Measurements from ENCODE around the gene COL5A1.

DNA sequence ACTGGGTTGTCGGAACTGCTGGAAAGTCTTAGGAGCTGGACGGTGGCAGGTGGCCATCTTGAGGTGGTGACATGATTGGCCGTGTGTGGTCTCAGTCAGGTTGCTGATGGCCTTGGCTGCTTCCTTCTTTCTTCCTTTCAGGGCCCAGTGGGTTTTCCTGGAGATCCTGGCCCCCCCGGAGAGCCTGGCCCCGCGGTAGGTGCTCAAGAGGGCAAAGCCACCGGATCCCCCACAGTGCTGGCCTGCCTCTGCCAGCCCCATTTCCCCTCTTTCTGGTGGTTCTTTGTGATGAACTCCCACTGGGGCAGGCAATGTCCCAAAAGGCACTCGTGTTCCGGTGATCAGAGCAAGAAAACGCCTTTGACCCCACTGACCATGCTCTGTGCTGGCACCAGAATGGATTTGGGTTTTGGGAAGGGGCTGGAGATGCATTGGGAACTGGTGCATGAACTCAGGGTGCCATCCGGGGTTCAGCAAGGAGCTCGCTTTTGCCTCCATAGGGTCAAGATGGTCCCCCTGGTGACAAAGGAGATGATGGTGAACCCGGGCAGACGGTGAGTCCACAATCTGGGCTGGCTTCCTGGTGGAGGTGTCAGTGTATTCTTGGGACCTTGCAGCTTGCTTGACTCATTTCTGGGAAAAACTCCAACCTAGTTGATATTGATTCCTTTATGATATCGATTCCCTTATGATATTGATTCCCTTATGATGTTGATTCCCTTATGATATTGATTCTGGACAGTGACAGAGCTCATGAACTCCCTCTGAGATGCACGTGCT lies 174.0 kb downstream of the COL5A1 start:
- no peak for TF ChIP-seq POLR2A (IDR thresholded peaks at IDR 0.05)
- no peak for TF ChIP-seq POLR2AphosphoS5 (IDR thresholded peaks at IDR 0.05)
